ENCODE results near the gene SF3A2.

Gene SF3A2

DNA sequence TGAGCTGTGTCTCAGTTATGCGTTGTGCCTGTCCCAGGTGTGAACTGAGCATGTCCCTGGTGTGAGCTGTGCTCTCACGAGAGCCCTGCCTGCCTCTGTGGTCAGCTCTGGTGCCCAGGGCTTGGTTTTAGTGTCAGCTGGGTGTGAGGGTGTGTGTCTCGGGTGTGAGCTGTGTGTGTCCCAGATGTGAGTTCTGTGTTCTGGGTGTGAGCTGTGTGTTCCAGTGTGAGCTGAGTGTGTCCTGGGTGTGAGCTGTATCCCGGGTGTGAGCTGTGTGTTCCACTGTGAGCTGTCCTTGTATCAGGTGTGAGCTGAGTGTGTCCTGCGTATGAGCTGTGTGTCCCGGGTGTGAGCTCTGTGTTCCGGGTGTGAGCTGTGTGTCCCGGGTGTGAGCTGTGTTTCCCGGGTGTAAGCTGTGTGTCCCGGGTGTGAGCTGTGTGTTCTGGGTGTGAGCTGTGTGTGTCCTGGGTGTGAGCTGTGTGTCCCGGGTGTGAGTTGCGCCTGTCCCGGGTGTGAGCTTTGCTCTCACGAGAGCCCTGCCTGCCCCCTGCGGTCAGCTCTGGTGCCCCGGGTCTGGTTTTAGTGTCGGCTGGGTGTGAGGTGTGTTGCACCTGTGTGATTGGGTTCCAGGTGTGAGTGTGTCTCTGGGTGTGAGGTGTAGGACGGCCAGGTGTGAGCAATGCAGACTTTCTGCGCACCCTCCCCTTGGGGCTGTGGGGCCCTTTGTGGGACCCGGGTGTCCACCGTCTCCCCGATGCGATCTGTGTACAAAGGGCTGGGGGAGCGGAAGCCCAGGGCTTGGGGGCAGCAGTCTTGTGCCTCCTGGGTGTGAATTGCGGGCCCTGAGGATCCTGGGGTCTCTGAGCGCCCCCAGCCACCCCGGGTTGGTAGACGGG is 52.4 kb downstream of the SF3A2 start:
- in situ Hi-C loops (cut with MboI; ENCODE audit: low sequenced_read_pairs): no loop called here

DNA sequence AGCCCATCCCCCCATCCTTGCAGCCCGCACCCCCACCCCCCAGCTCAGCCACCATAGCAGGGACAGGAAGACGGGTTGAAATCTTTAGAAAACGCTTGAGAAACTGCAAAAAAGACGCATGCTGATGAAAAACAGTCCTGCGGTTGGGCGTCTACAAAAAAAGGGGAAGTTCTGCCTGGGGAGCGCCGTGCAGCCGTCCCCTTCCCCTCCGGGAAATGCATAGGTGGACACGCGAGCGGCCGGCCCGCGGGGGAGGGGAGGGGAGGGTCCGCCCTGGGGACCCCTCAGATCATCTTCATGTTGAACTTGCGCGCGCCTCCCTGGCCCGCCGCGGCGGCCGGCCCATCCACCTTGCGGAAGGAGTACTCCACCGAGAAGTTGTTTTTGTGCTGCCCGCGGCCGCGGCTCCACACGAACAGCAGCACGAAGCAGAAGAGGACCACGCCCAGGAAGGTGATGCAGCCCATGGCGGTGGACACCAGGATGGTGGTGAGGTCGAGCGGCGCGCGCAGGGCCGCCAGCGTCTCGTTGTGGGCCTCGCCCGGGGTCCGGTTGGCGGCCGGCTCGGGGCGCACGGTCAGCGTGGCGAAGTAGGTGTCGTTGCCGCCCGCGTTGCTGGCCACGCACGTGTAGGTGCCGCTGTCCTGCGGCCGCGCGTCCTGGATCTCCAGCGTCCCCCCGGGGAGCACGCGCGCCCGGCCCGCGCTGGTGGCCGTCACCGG is 53.3 kb downstream of the SF3A2 start:
- in situ Hi-C loops (cut with MboI; ENCODE audit: low sequenced_read_pairs): no loop called here

DNA sequence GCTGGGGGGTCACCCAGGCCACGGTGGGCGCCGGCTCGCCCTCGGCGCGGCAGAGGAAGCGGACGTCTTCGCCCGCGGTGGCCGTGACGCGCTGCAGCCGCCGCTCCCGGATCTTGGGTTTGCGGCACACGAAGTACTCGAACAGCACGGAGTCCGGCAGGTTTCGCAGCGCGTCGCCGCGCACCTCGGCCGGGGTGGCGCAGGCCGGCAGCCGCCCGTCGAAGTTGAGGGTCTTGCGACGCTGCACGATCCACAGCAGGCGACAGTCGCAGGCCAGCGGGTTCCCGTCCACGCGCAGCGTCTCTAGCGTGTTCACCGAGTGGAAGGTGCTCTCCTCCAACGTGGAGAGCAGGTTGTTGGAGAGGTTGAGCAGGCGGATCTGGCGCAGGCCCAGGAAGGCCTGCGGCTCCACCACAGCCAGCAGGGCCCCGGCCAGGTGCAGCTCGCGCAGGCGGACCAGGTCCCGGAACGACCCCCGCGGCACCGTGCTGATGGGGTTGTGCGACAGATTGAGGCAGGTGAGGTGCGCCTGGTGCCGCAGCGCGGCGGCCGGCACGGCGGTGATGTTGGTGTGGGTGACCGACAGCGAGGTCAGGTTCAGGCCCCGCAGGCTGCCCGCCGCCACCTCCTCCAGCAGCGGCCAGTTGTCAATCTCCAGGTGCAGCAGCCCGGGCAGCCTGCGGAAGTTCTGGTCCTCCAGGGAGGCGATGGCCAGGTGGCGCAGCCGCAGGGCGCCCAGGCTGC is 54.0 kb downstream of the SF3A2 start:
- in situ Hi-C loops (cut with MboI; ENCODE audit: low sequenced_read_pairs): no loop called here

DNA sequence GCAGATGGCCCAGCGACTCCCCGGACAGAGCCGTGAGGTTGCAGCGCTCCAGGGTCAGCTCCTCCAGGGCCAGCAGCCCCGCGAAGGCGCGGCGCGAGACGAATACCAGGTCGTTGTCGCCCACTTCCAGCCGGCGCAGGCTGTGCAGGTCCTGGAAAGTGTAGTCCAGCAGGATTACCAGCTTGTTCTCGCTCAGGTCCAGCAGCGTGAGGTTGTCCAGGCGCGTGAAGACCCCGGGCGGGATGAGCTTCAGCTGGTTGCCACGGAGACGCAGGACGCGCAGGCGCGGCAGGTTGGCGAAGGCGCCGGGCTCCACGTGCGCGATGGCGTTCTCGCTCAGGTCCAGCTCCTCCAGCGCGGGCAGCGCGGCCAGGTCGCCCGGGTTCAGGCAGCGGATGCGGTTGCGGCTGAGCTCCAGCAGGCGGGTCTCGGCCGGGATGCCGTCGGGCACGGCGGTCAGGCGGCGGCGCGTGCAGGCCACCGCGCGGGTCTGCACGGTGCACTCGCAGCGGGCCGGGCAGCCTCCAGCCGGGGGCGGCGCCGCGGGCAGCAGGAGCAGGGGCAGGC is 54.6 kb downstream of the SF3A2 start:
- in situ Hi-C loops (cut with MboI; ENCODE audit: low sequenced_read_pairs): no loop called here

DNA sequence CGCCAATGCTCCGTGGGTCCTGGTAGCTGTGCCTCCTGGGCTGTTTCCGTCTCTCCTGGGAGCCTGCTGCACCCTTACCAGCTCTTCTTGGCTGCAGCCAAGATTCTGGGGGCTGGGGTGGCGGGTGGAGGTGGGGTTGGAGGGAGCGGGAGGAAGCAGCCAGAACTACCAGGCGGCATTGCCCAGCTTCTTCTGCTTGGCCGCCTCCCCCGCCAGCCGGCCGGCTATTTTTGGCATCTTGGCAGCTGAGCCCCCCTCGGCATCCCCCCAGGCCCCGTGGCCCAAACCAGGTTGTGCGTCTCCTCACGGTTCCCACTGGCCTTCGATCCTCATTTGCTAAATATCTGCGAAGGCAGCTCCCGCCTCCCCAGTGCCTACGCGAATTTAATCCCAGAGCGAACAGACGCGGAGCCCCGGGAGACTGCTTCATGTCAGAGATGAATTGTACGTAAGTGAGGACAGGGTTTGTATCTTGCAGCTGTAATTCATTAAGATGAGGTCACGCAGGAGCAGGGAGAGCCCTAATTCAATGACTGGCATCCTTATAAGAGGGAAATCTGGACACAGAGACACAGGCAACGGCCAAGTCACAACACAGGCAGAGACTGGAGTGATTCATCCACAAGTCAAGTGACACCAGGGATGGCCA is 58.2 kb downstream of the SF3A2 start:
- in situ Hi-C loops (cut with MboI; ENCODE audit: low sequenced_read_pairs): no loop called here

DNA sequence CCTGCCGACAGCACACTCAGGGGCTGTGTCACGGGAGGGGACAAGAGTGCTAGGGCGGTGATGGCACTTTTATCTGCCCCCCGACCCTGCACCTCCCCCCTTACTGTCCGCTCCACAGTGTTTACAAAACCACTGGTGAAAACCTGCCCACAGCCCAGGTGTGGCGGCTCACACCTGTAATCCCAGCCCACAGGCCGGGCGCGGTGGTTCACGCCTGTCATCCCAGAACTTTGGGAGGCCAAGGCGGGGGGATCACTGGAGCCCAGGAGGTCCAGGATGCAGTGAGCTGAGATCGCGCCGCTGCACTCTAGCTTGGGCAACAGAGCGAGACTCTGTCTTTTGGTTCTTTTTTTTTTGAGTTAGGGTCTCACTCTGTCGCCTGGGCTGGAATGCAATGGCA is 59.5 kb downstream of the SF3A2 start:
- in situ Hi-C loops (cut with MboI; ENCODE audit: low sequenced_read_pairs): no loop called here

Measured in HL-60/S4 treated with retinoic acid at 250 ng/mL for 4 days and 3 days (cell line).